Measurements from ENCODE around the gene CEP192. TPM values are rescaled to one million over a fixed set of nuclear protein-coding genes. Genes with fewer than 3 reads are reported as not detected.

The CEP192 gene
- total RNA-seq, 1 experiment from 2014 or later: 24.3 TPM

DNA sequence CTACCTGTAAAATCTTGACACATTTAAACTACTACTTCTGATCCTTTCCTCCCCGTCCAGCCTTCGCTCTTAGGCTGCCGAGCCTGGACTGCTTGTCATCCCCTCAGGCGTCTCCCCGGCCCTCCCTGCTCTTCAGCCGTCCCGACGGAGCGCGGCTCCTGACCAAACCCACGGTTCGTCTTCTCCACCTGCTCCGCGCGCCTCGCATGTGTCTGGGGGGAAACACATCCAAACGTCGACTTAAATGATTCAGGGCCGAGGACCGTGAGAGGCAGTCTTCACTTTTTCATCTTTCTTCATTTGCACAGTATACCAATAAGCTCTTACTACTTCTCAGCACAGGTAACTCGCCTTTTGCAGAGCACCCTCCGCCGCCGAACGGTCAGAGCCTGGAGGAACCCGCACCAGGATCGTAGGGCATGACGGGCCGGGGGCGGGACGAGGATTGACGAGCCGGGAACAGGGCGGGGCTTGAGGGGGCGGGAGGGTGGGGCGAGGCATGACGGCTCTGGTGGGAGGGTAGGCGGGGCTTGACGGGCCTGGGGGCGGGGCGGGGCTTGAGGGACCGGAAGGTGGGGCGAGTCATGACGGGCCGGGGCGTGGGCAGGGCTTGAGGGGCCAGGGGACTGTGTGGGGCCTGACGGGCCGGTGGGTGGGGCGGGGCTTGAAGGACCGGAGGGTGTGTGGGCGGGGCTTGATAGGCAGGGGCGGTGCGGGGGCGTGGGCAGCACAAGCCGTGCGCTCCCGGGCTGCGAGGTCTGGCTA is 43.7 kb upstream of the CEP192 start, which contains the start of gene SEH1L:
SEH1L (plus strand) TSS at position 727 of the 765 bp plus-strand sequence. CDS start 111 bp downstream, outside the sequence.
- no peaks in the 10 kb centered on the region for H3K27me3 ChIP-seq (ENCODE audit: insufficient read depth, low read length)
- H3K9me3 ChIP-seq (ENCODE audit: control insufficient read depth in 1 of 2, insufficient read depth in 1 of 2, low read depth in 1 of 2, low read length in 2 of 2): no peaks in the 10 kb centered on the region
- H3K4me2 ChIP-seq (ENCODE audit: low read length): peak within 1 kb of the TSS; percentile 85
- ChIA-PET POLR2A (interaction anchor here (0.7 to 1.3 kb wide), 2 partner anchors 64 to 164 kb away, joined by 4 read pairs; partner anchors contain the start of gene PTPN2), RAD21 (ENCODE audit: low non-redundant PET in 1 of 2, low total read pairs in 2 of 2, uncharacterized antibody in 2 of 2, unreplicated experiment in 2 of 2) (no interaction called here), CTCF (no interaction called here)
- H2AFZ ChIP-seq (ENCODE audit: low read depth, low read length, poor library complexity, severe bottlenecking): no peak within 1 kb of the TSS
- peak within 1 kb of the TSS; percentile 71 to 86 for H3K4me3 ChIP-seq (replicated peaks in 1 of 2; ENCODE audit: low read depth in 1 of 2, low read length in 2 of 2)
- TF ChIP-seq, protein P1, sequence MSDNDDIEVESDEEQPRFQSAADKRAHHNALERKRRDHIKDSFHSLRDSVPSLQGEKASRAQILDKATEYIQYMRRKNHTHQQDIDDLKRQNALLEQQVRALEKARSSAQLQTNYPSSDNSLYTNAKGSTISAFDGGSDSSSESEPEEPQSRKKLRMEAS (IDR thresholded peaks at IDR 0.05): peak; percentile 75
- TF ChIP-seq POLR2AphosphoS5 (IDR thresholded peaks at IDR 0.05; ENCODE audit: low read depth, low read length): peak; percentile 69
- peak; percentile 96 for TF ChIP-seq EGR1 (IDR thresholded peaks at IDR 0.05; ENCODE audit: low read depth)
- TF ChIP-seq SIN3A (IDR thresholded peaks at IDR 0.05; ENCODE audit: low read depth): peak; percentile 64
- peak; percentile 78 for TF ChIP-seq POLR2A (IDR thresholded peaks at IDR 0.05; ENCODE audit: borderline replicate concordance, extremely low read depth, insufficient read depth, insufficient read length)
- peak; percentile 31 for TF ChIP-seq YY1 (IDR thresholded peaks at IDR 0.05; ENCODE audit: extremely low read depth, insufficient replicate concordance, low read depth, low read length)
- no peak for TF ChIP-seq EZH2 (IDR thresholded peaks at IDR 0.05)
- peak; percentile 31; the same call in 1 of the 2 replicates for TF ChIP-seq JUND (IDR thresholded peaks at IDR 0.05)
- TF ChIP-seq ZFX (IDR thresholded peaks at IDR 0.05): peak; percentile 41
- no peak for TF ChIP-seq CBX3 (IDR thresholded peaks at IDR 0.05; ENCODE audit: low read depth)
- TF ChIP-seq FOSL1 (IDR thresholded peaks at IDR 0.05; ENCODE audit: low read depth): no peak
- intact Hi-C loops (cut with micrococcal nuclease): loop anchor here (2.0 to 10.0 kb wide), 4 partner anchors 65 to 687 kb away; partner anchors contain the start of genes AFG3L2 and PRELID3A
- peaks cover 3% of the 10 kb centered on the region in 2 experiments; a peak in 1 of 4 replicates for H3K36me3 ChIP-seq (ENCODE audit: control insufficient read depth in 1 of 2, insufficient read depth in 2 of 2, low read length in 2 of 2)
- ATAC-seq (peak; percentile 89), DNase-seq (ENCODE audit: low read depth, low spot score) (peak; percentile 93)
- no peaks in the 10 kb centered on the region for H3K9me2 ChIP-seq (ENCODE audit: insufficient read depth)
- BruUV-seq (replicated peaks): TSS peak; percentile 93
- peak within 1 kb of the TSS; percentile 92 for H3K27ac ChIP-seq (ENCODE audit: low read depth, low read length)
- peaks cover 11 to 23% of the 10 kb centered on the region in 2 experiments; a peak in 3 of 4 replicates for H3K4me1 ChIP-seq (ENCODE audit: control insufficient read depth in 1 of 2, insufficient read depth in 2 of 2, low read length in 2 of 2)
- H3K9ac ChIP-seq (ENCODE audit: low read length): peak within 1 kb of the TSS; percentile 82
- H3K79me2 ChIP-seq (ENCODE audit: insufficient read depth, low read length): peaks cover 50% of the 10 kb centered on the region
- no peaks in the 10 kb centered on the region for H4K20me1 ChIP-seq (ENCODE audit: insufficient read depth)
